ENCODE data around the gene GPR17. TPM values are rescaled to one million over a fixed set of nuclear protein-coding genes. Genes with fewer than 3 reads are reported as not detected.

GPR17 gene
- total and polyA plus RNA-seq, 2 donors: under 0.01 to 0.07 TPM

DNA sequence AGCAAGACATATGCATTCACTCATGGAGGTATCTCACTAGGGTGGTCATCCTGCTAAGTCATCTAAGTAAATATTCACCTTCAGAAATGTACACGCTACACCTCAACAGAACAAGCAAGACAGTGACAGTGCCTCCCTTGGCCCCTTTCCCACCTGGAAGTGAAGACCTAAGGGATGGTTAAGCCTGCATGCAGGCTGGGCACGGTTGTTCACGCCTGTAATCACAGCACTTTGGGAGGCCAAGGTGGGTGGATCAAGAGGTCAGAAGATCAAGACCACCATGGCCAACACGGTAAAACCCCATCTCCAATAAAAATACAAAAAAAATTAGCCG is 25.0 kb downstream of the GPR17 start:
- H3K4me1 ChIP-seq (ENCODE audit: control insufficient read depth in 2 of 2, insufficient read depth in 2 of 2, low read length in 2 of 2): peaks cover 2 to 11% of the 10 kb centered on the region in 2 donors
- 94% methylated on average over 5 of the region's 5 CpGs for WGBS
- peaks cover 28 to 77% of the 10 kb centered on the region in 2 donors for H3K27me3 ChIP-seq (ENCODE audit: control insufficient read depth in 2 of 2, insufficient read depth in 1 of 2, low read length in 1 of 2)
- H3K27ac ChIP-seq (ENCODE audit: low read depth in 1 of 2, low read length in 1 of 2): no peak overlapping the region
- H3K36me3 ChIP-seq (ENCODE audit: control insufficient read depth in 2 of 2, insufficient read depth in 2 of 2, low read length in 1 of 2): no peaks in the 10 kb centered on the region
- DNase-seq (ENCODE audit: low read depth in 6 of 9, low spot score in 9 of 9): no peak
- no peaks in the 10 kb centered on the region for H3K9me3 ChIP-seq (ENCODE audit: control insufficient read depth in 2 of 2, insufficient read depth in 1 of 2, low read length in 1 of 2)
- no peak overlapping the region for H3K4me3 ChIP-seq (ENCODE audit: low read length in 2 of 2)

DNA sequence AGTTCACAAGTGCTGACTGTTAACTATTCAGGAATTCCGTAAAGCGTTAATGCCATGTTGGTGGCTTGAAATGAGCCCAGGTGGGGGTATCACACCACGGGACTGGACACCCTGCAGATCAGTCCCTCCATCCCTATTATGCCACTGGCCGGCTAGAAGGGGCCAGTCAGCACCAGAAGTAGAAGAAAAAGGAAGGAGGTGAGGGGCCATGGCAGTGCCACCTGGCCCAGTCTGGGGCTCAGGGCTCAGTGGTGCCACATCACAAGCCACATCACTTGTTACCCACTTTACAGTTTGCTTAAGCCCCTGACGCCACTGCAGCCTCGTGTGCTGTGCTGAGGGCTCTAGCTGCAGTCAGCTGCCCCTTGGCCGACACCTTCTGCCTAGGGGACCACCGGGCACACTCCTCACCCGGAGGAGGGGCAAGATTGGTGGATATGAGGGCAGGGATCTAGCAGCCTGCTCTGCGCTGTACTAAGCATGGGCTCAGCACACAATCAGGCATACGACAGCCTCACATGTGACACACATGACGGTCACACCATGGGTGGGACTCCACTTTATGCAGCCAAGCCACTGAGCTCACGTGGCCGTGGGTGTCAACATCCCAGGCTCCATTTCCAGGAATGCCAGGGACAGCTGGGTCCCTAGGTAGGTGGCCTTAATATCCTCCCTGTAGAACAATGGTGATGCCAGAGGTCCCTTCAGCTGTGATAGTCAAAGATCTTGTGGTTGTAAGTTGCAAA is 25.8 kb downstream of the GPR17 start:
- Histone ChIP-seq H3K4me1 (ENCODE audit: control insufficient read depth in 2 of 2, insufficient read depth in 2 of 2, low read length in 2 of 2) (peaks cover 2 to 12% of the 10 kb centered on the region in 2 donors), H3K27ac (ENCODE audit: low read depth in 1 of 2, low read length in 1 of 2) (no peak overlapping the region)

DNA sequence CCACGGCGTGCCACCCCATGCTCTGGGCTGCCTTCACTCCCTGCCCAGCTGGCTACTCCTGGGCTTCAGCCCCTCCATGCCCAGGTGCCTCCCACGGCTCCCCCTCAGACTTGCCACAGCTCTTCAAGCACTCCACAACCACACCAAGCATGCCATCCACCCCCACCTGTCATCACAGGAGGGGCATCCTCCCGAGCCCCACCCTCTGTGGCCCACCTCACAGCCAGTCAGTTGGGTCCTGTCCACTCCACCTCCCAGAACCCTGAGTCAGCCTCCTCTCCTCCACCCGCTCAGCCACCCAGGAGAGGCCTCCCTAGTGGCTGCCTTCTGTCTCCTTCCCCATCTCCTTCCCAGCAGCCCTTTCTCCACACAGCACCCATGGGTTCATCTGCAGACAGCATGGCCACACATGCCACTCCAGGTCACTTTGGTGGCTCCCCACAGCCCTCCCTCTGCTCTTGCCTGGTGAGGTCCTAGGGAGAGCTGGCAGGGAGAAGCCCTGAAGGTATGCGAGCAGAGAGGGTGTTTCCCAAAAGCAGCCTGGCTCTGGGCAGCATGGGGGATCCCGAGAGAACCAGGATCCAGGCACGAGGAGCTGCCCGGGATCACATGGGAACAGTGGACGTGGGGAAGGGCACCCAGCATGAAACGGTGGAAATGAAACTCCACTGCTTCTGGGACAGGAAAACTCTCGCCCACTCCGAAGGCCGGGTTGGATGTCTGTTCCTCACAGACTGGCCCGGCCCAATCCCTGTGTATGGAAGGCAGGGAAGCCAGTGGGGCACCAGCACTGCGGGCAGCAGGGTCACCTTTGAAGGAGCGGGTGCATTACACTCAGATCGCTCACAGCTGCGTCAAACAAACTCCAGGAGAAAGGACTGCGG is 26.6 kb downstream of the GPR17 start:
- WGBS: 93% methylated on average over 20 of the region's 20 CpGs
- Histone ChIP-seq H3K27ac (ENCODE audit: low read depth in 1 of 2, low read length in 1 of 2) (no peak overlapping the region), H3K4me3 (ENCODE audit: low read length in 2 of 2) (no peak overlapping the region), H3K4me1 (ENCODE audit: control insufficient read depth in 2 of 2, insufficient read depth in 2 of 2, low read length in 2 of 2) (peaks cover 2 to 12% of the 10 kb centered on the region in 2 donors), H3K27me3 (ENCODE audit: control insufficient read depth in 2 of 2, insufficient read depth in 1 of 2, low read length in 1 of 2) (peaks cover 29 to 81% of the 10 kb centered on the region in 2 donors), H3K9me3 (ENCODE audit: control insufficient read depth in 2 of 2, insufficient read depth in 1 of 2, low read length in 1 of 2) (no peaks in the 10 kb centered on the region), H3K36me3 (ENCODE audit: control insufficient read depth in 2 of 2, insufficient read depth in 2 of 2, low read length in 1 of 2) (no peaks in the 10 kb centered on the region)
- DNase-seq (ENCODE audit: low read depth in 6 of 9, low spot score in 9 of 9): no peak

More for the DNA sequence above, 25.8 kb downstream of the GPR17 start:
- H3K4me3 ChIP-seq (ENCODE audit: low read length in 2 of 2): no peak overlapping the region
- DNase-seq (ENCODE audit: low read depth in 6 of 9, low spot score in 9 of 9): no peak
- H3K27me3 ChIP-seq (ENCODE audit: control insufficient read depth in 2 of 2, insufficient read depth in 1 of 2, low read length in 1 of 2): peaks cover 26 to 77% of the 10 kb centered on the region in 2 donors
- no peaks in the 10 kb centered on the region for H3K36me3 ChIP-seq (ENCODE audit: control insufficient read depth in 2 of 2, insufficient read depth in 2 of 2, low read length in 1 of 2)
- 93% methylated on average over 14 of the region's 14 CpGs for WGBS
- no peaks in the 10 kb centered on the region for H3K9me3 ChIP-seq (ENCODE audit: control insufficient read depth in 2 of 2, insufficient read depth in 1 of 2, low read length in 1 of 2)

DNA sequence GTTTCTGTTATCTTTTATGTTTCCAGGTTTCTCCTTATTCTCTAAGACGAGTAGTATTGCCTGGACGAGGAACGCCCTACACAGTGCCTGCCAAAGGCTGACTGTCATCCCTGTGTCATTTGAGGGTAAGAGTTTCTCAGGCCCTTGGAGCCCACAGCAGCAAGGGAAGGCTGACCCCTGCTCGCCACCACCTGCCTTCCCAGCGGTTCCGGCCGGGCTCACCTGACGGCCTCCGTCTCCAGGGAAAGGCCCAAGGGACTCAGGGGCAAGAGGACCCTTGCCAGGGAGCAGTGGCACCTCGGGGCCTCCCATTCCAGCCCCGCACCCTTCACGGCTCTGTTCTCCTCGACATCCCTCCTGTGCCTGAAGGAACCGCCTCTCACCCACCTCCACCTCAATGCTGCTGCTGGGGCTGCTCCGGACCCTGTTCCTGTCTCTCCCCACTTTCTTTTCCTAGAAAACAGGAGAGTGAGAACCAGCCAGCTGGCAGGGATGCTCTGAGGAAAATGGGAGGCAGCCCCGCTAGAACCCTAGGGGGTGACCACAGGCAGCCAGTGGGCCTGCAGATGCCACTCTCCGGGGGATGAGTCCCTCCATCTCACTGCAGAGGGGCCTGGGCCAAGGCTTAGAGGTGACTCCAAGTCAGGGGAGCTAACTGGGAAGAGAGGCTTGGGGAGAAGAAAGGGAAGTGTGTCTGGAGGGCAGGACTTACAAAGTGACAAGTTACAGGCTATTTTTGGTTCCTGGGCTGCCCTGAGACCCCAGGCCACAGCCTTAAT is 27.5 kb downstream of the GPR17 start:
- no peak for DNase-seq (ENCODE audit: low read depth in 6 of 9, low spot score in 9 of 9)
- 97% methylated on average over 17 of the region's 17 CpGs for WGBS
- Histone ChIP-seq H3K9me3 (ENCODE audit: control insufficient read depth in 2 of 2, insufficient read depth in 1 of 2, low read length in 1 of 2) (no peaks in the 10 kb centered on the region), H3K36me3 (ENCODE audit: control insufficient read depth in 2 of 2, insufficient read depth in 2 of 2, low read length in 1 of 2) (no peaks in the 10 kb centered on the region), H3K27me3 (ENCODE audit: control insufficient read depth in 2 of 2, insufficient read depth in 1 of 2, low read length in 1 of 2) (peaks cover 29 to 87% of the 10 kb centered on the region in 2 donors), H3K27ac (ENCODE audit: low read depth in 1 of 2, low read length in 1 of 2) (no peak overlapping the region), H3K4me1 (ENCODE audit: control insufficient read depth in 2 of 2, insufficient read depth in 2 of 2, low read length in 2 of 2) (peaks cover 2 to 12% of the 10 kb centered on the region in 2 donors), H3K4me3 (ENCODE audit: low read length in 2 of 2) (no peak overlapping the region)

DNA sequence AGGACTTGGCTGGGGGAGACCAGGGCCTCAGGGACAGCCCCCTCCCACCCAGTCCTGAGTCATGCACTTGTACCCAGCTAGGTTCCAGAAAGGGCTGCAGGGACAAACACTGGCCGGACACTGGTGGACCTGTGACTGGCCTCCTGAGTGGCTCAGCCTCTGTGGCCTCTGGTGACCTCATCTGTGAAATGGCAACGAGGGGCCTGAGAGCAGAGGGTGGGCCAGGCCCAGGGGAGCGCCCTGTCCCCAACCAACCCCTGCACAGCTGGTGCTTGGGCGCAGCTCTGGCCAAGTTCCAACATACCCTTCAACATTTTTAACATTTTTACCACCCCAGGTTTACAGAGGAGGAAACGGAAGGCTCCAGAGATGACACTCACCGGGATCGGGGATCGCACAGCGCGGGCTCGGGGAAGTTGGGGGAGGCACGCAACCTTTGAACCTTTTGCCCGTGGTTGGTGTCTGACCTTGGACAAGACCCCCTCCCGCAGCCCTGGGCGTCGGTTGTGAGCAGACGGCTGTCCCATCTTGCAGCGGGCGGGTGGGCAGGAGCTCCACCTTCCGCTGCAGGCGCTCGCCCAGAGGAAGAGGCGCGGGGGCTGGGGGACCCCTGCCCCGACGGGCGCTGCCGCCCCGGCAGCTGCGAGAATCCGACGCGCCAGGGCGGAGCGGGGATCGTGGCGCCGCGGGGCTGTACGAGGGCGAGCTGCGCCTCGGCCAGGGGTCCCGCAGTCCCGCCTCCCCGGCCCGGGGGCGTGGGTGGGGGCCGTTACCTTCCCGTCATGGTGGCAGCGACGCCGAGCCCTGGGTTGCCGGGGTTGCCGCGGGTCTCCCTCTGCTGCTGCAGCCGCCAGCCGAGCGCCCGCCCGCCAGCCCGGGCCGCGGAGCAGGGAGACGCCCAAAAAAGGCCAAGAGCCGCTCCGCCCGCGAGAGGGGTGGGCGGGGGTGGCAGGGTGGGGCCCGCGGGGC is 28.6 kb downstream of the GPR17 start:
- peak in 1 of 9 donors; percentile 22 for DNase-seq (ENCODE audit: low read depth in 6 of 9, low spot score in 9 of 9)
- peaks cover 29 to 86% of the 10 kb centered on the region in 2 donors for H3K27me3 ChIP-seq (ENCODE audit: control insufficient read depth in 2 of 2, insufficient read depth in 1 of 2, low read length in 1 of 2)
- WGBS: 10% methylated on average over 72 of the region's 72 CpGs
- H3K27ac ChIP-seq (ENCODE audit: low read depth in 1 of 2, low read length in 1 of 2): no peak overlapping the region
- H3K36me3 ChIP-seq (ENCODE audit: control insufficient read depth in 2 of 2, insufficient read depth in 2 of 2, low read length in 1 of 2): no peaks in the 10 kb centered on the region
- peak overlapping the region in 1 of 2 donors; percentile 48 for H3K4me3 ChIP-seq (ENCODE audit: low read length in 2 of 2)
- no peaks in the 10 kb centered on the region for H3K9me3 ChIP-seq (ENCODE audit: control insufficient read depth in 2 of 2, insufficient read depth in 1 of 2, low read length in 1 of 2)
- H3K4me1 ChIP-seq (ENCODE audit: control insufficient read depth in 2 of 2, insufficient read depth in 2 of 2, low read length in 2 of 2): peaks cover 2 to 12% of the 10 kb centered on the region in 2 donors

DNA sequence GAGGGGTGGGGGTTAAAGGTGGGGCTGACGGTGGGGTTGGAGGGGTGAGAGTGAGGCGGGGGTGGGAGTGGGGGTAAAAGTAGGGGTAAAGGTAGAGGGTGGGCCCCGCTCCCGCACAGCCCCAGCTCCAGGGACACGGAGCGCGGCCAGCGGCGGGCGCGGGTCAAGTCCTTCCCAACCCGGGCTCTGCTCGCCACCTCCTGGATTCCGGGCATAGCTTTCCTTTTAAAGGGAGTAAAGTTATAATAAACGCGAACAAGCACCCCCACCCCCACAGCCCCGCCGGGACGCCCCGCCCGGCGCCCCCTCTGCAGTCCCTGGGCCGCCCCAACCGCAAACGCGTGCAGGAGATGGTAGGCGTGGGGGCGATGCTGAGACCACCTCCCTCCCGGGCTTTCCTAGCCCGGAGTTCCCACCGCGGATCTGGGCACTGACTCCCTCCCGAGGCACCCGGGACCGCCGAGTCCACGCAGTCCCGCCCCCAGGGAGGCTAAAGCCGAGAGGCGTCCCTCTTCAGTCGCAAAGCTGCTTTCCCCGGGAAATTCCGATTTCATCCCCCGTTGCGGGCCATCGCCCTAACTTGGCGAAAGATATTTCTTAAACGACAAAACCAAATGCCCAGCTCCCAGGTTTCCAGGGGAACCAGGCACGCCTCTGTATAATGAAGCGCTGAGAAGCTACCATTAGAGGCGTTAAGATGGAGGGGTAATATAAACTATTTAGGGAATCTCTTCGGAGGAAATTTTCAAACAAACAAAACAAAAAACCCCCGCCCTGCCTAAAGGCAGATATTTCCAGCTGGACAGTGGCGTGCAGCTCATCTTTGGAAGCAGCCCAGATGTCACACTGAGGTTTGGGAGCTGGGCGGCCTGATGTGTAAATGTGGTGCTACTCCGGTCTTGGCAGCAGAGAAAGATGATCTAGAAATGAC is 29.6 kb downstream of the GPR17 start, which contains the start of gene LIMS2:
TSS of gene LIMS2 (minus strand) at position 200 of the 931 bp plus-strand sequence. CDS start 506 bp downstream, outside the sequence.
- Histone ChIP-seq H3K4me1 (ENCODE audit: control insufficient read depth in 2 of 2, insufficient read depth in 2 of 2, low read length in 2 of 2) (peaks cover 2 to 18% of the 10 kb centered on the region in 2 donors), H3K4me3 (ENCODE audit: low read length in 2 of 2) (peak within 1 kb of the TSS in 1 of 2 donors; percentile 48), H3K9me3 (ENCODE audit: control insufficient read depth in 2 of 2, insufficient read depth in 1 of 2, low read length in 1 of 2) (no peaks in the 10 kb centered on the region), H3K27ac (ENCODE audit: low read depth in 1 of 2, low read length in 1 of 2) (no peak within 1 kb of the TSS), H3K27me3 (ENCODE audit: control insufficient read depth in 2 of 2, insufficient read depth in 1 of 2, low read length in 1 of 2) (peaks cover 29 to 86% of the 10 kb centered on the region in 2 donors), H3K36me3 (ENCODE audit: control insufficient read depth in 2 of 2, insufficient read depth in 2 of 2, low read length in 1 of 2) (no peaks in the 10 kb centered on the region)
- WGBS: 12% methylated on average over 56 of the region's 56 CpGs
- DNase-seq (ENCODE audit: low read depth in 6 of 9, low spot score in 9 of 9): no peak

DNA sequence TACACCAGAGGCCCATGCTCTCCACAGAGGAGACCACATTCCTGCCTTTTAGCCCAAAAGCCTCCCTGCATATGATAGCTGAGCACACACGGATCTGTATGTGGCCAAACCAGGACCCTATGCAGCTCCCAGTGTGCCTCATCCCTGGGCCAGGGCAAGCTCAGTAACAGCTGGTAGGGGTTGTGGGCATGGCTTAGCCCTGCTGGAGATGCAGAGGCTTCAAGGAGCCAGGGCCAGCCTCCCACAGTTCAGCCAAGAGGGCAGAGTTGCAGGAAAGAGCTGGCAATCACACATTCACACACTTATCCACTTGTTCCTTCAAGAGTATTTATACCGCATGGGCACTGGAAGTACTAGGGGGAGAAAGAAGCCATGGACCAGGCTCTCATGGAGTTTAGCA is 31.0 kb downstream of the GPR17 start:
- Histone ChIP-seq H3K4me1 (ENCODE audit: control insufficient read depth in 2 of 2, insufficient read depth in 2 of 2, low read length in 2 of 2) (peaks cover 2 to 24% of the 10 kb centered on the region in 2 donors), H3K27me3 (ENCODE audit: control insufficient read depth in 2 of 2, insufficient read depth in 1 of 2, low read length in 1 of 2) (peaks cover 29 to 83% of the 10 kb centered on the region in 2 donors), H3K9me3 (ENCODE audit: control insufficient read depth in 2 of 2, insufficient read depth in 1 of 2, low read length in 1 of 2) (no peaks in the 10 kb centered on the region), H3K36me3 (ENCODE audit: control insufficient read depth in 2 of 2, insufficient read depth in 2 of 2, low read length in 1 of 2) (no peaks in the 10 kb centered on the region), H3K4me3 (ENCODE audit: low read length in 2 of 2) (no peak overlapping the region), H3K27ac (ENCODE audit: low read depth in 1 of 2, low read length in 1 of 2) (no peak overlapping the region)
- DNase-seq (ENCODE audit: low read depth in 6 of 9, low spot score in 9 of 9): no peak
- 98% methylated on average over 2 of the region's 2 CpGs for WGBS
